CD14-positive monocyte (primary cell): ENCODE data around the gene SULF2. TPM values are rescaled to one million over a fixed set of nuclear protein-coding genes. Genes with fewer than 3 reads are reported as not detected.

Experiments
- DNase-seq, 3 donors: peaks; one replicate each; pipeline ENCODE4 v3.0.0-alpha.2; 2011 to 2022
- H2AFZ ChIP-seq: 2 replicates; pipeline ENCODE4 v1.6.0; 2012; ENCODE audit warnings: mild to moderate bottlenecking, low read depth, low read length, inconsistent platforms; ENCODE audit not compliant: insufficient read depth, poor library complexity, severe bottlenecking
- H3K27ac ChIP-seq, 2 donors: 1 replicate in 1 of 2; 2 replicates in 1 of 2; pipeline ENCODE4 v1.5.1; 2012 to 2013; ENCODE audit warnings: low read length in 2 of 2, control low read depth in 1 of 2, inconsistent platforms in 1 of 2, low read depth in 1 of 2, mild to moderate bottlenecking in 1 of 2
- H3K27me3 ChIP-seq, 2 donors: one replicate each; pipeline versions ENCODE4 v1.6.0 to v1.6.1; 2011 to 2013; ENCODE audit warnings: low read length in 2 of 2; ENCODE audit not compliant: control insufficient read depth in 2 of 2, insufficient read depth in 2 of 2
- H3K36me3 ChIP-seq, 2 donors: replicated peaks in 1 of 2; 1 replicate in 1 of 2; 2 replicates in 1 of 2; pipeline versions ENCODE4 v1.5.1 to v1.6.1; 2012 to 2013; ENCODE audit warnings: low read length in 2 of 2, control low read depth in 1 of 2, inconsistent platforms in 1 of 2, mild to moderate bottlenecking in 1 of 2; ENCODE audit not compliant: insufficient read depth in 2 of 2, control insufficient read depth in 1 of 2
- H3K4me1 ChIP-seq, 2 donors: 1 replicate in 1 of 2; 2 replicates in 1 of 2; pipeline versions ENCODE4 v1.5.1 to v1.6.1; 2012 to 2013; ENCODE audit warnings: low read length in 2 of 2, control low read depth in 1 of 2, inconsistent platforms in 1 of 2, mild to moderate bottlenecking in 1 of 2, moderate library complexity in 1 of 2; ENCODE audit not compliant: insufficient read depth in 2 of 2, control insufficient read depth in 1 of 2
- H3K4me2 ChIP-seq: replicated peaks from 2 replicates; pipeline ENCODE3; 2012; ENCODE audit warnings: low read length, moderate library complexity, mild to moderate bottlenecking; ENCODE audit not compliant: poor library complexity, severe bottlenecking; ENCODE audit errors: extremely low read depth
- H3K4me3 ChIP-seq, 3 experiments: fragments of 200-600 bp in 1 of 3; sonication (generic) in 1 of 3; replicated peaks in 1 of 3; 1 replicate in 2 of 3; 2 replicates in 1 of 3; pipeline ENCODE4 v1.5.1; 2011 to 2013; ENCODE audit warnings: low read length in 3 of 3, mild to moderate bottlenecking in 3 of 3, control low read depth in 2 of 3, low read depth in 2 of 3, inconsistent platforms in 1 of 3, moderate library complexity in 1 of 3
- H3K79me2 ChIP-seq: 2 replicates; pipeline ENCODE4 v1.6.0; 2012; ENCODE audit warnings: mild to moderate bottlenecking, control low read depth, inconsistent platforms, low read length, moderate library complexity; ENCODE audit not compliant: insufficient read depth
- H3K9ac ChIP-seq: 2 replicates; pipeline ENCODE4 v1.6.0; 2017; ENCODE audit warnings: low read length, mild to moderate bottlenecking; ENCODE audit not compliant: insufficient read depth, poor library complexity, severe bottlenecking
- H3K9me3 ChIP-seq, 2 donors: replicated peaks in 1 of 2; 1 replicate in 1 of 2; 2 replicates in 1 of 2; pipeline versions ENCODE4 v1.5.1 to v1.6.1; 2012 to 2013; ENCODE audit warnings: low read length in 2 of 2, control low read depth in 1 of 2; ENCODE audit not compliant: control insufficient read depth in 1 of 2, insufficient read depth in 1 of 2
- H4K20me1 ChIP-seq: 2 replicates; pipeline ENCODE4 v1.6.0; 2012; ENCODE audit warnings: mild to moderate bottlenecking, low read length, control low read depth, moderate library complexity; ENCODE audit not compliant: insufficient read depth
- H3K27ac Mint-ChIP-seq, 7 donors: one replicate each; pipeline ENCODE4 v1.8.0; 2020; ENCODE audit warnings: mild to moderate bottlenecking in 7 of 7, mixed read lengths in 7 of 7, moderate library complexity in 6 of 7, inconsistent platforms in 2 of 7
- H3K27me3 Mint-ChIP-seq, 3 donors: one replicate each; pipeline ENCODE4 v1.8.0; 2021 to 2022; ENCODE audit warnings: low read depth in 3 of 3, mild to moderate bottlenecking in 3 of 3, mixed read lengths in 3 of 3, moderate library complexity in 3 of 3, inconsistent platforms in 1 of 3
- H3K36me3 Mint-ChIP-seq, 2 donors: one replicate each; pipeline ENCODE4 v1.8.0; 2020; ENCODE audit warnings: mixed read lengths in 2 of 2, inconsistent platforms in 1 of 2, mild to moderate bottlenecking in 1 of 2
- H3K4me1 Mint-ChIP-seq: one replicate; pipeline ENCODE4 v1.8.0; 2020; ENCODE audit warnings: mild to moderate bottlenecking, mixed read lengths
- H3K4me3 Mint-ChIP-seq, 2 donors: one replicate each; pipeline ENCODE4 v1.8.0; 2020; ENCODE audit warnings: mild to moderate bottlenecking in 2 of 2, mixed read lengths in 2 of 2, moderate library complexity in 1 of 2
- H3K9me3 Mint-ChIP-seq, 7 donors: one replicate each; pipeline ENCODE4 v1.8.0; 2020 to 2022; ENCODE audit warnings: mixed read lengths in 7 of 7, mild to moderate bottlenecking in 6 of 7, moderate library complexity in 6 of 7, inconsistent platforms in 2 of 7
- CTCF ChIP-seq: fragments of 200-600 bp; IDR thresholded peaks from one replicate; pipeline ENCODE4 v1.8.0; 2022; ENCODE audit warnings: antibody characterized with exemption, mild to moderate bottlenecking
- WGBS: methylation state at CpG from one replicate; pipeline ENCODE4 v1.1.5; 2013; ENCODE audit warnings: missing lambda C conversion rate; ENCODE audit not compliant: insufficient coverage; 5-methylcytosine and 5-hydroxymethylcytosine counted together
- intact Hi-C, 2 donors: fragments of 100-400 bp; cut with micrococcal nuclease; formaldehyde crosslinking; loops; one replicate each; pipeline versions ENCODE4 v1.15.0 to v1.15.1; 2023
- polyA plus RNA-seq, 3 donors: library from polyadenylated mRNA; depleted of rRNA in 1 of 3; unstranded in 2 of 3; stranded (reverse) in 1 of 3; fragments of 300-500 nt in 2 of 3; fragments of >200 nt in 1 of 3; fragmentation: Illumina TruSeq in 2 of 3; gene quantifications; 1 replicate in 2 of 3; 2 replicates in 1 of 3; pipeline ENCODE4 v1.2.3, GENCODE V29; 2012 to 2021

SULF2 gene
- polyA plus RNA-seq, 3 donors: 60.3 to 156 (median 75.5) TPM

- H3K9me3 ChIP-seq: no peaks in the 10 kb centered on the region
- H3K79me2 ChIP-seq: peaks cover 40% of the 10 kb centered on the region
- H3K4me3 ChIP-seq: no peak overlapping the region
- no peak overlapping the region for H3K27ac ChIP-seq
- Mint-ChIP-seq H3K4me1 (peaks cover 40% of the 10 kb centered on the region), H3K36me3 (peaks cover 93 to 100% of the 10 kb centered on the region in 2 donors), H3K4me3 (no peak overlapping the region), H3K9me3 (peaks cover 0 to 1% (median 0%) of the 10 kb centered on the region in 7 donors), H3K27me3 (peaks cover 0 to 7% (median 2%) of the 10 kb centered on the region in 3 donors), H3K27ac (no peak overlapping the region)
- H3K36me3 ChIP-seq: peaks cover 55 to 94% of the 10 kb centered on the region in 2 donors
- no peak for DNase-seq
- H3K4me2 ChIP-seq: no peak overlapping the region
- no peak overlapping the region for H2AFZ ChIP-seq
- no peaks in the 10 kb centered on the region for H3K27me3 ChIP-seq
- intact Hi-C loops: no loop called here
- 96% methylated on average over 5 of the region's 10 CpGs for WGBS
- H3K9ac ChIP-seq: no peak overlapping the region
- H3K4me1 ChIP-seq: peaks cover 6 to 30% of the 10 kb centered on the region in 2 donors
- peaks cover 87% of the 10 kb centered on the region for H4K20me1 ChIP-seq
- no peak for TF ChIP-seq CTCF
Observed at GRCh38 chr20:47754946-47755652, 30.2 kb downstream of the SULF2 start.

- peaks cover 80% of the 10 kb centered on the region for H4K20me1 ChIP-seq
- H3K79me2 ChIP-seq: peaks cover 43% of the 10 kb centered on the region
- TF ChIP-seq CTCF: no peak
- 100% methylated on average over 2 of the region's 2 CpGs for WGBS
- H3K4me3 Mint-ChIP-seq: no peak overlapping the region
- H3K27me3 ChIP-seq: no peaks in the 10 kb centered on the region
- peaks cover 13 to 37% of the 10 kb centered on the region in 2 donors for H3K4me1 ChIP-seq
- H3K4me3 ChIP-seq: no peak overlapping the region
- no peak overlapping the region for H3K4me2 ChIP-seq
- H3K27ac ChIP-seq: no peak overlapping the region
- no peak overlapping the region for H3K9ac ChIP-seq
- DNase-seq: no peak
- peaks cover 41% of the 10 kb centered on the region for H3K4me1 Mint-ChIP-seq
- H3K27me3 Mint-ChIP-seq: peaks cover 0 to 7% (median under 1%) of the 10 kb centered on the region in 3 donors
- H3K9me3 Mint-ChIP-seq: peaks cover 0 to 3% (median 0%) of the 10 kb centered on the region in 7 donors
- H3K36me3 ChIP-seq: peaks cover 55 to 91% of the 10 kb centered on the region in 2 donors
- intact Hi-C loops: no loop called here
- H3K36me3 Mint-ChIP-seq: peaks cover 94 to 100% of the 10 kb centered on the region in 2 donors
- no peak overlapping the region for H2AFZ ChIP-seq
- H3K27ac Mint-ChIP-seq: no peak overlapping the region
- H3K9me3 ChIP-seq: no peaks in the 10 kb centered on the region
Observed at GRCh38 chr20:47754388-47754715, 30.9 kb downstream of the SULF2 start.
